NT2/D1 (cell line): Measurements from ENCODE around the gene PHF13.

Experiments
- SUZ12 ChIP-seq: IDR thresholded peaks from 2 replicates; pipeline ENCODE4 v1.6.1; 2011; ENCODE audit not compliant: insufficient read length, insufficient read depth; ENCODE audit errors: extremely low read depth
- YY1 ChIP-seq: IDR thresholded peaks from 2 replicates; pipeline ENCODE4 v1.6.1; 2011; ENCODE audit not compliant: insufficient read length, insufficient read depth
- ZNF274 ChIP-seq: IDR thresholded peaks from 2 replicates; pipeline ENCODE4 v1.6.1; 2011; ENCODE audit warnings: mild to moderate bottlenecking, low read depth, low read length

DNA sequence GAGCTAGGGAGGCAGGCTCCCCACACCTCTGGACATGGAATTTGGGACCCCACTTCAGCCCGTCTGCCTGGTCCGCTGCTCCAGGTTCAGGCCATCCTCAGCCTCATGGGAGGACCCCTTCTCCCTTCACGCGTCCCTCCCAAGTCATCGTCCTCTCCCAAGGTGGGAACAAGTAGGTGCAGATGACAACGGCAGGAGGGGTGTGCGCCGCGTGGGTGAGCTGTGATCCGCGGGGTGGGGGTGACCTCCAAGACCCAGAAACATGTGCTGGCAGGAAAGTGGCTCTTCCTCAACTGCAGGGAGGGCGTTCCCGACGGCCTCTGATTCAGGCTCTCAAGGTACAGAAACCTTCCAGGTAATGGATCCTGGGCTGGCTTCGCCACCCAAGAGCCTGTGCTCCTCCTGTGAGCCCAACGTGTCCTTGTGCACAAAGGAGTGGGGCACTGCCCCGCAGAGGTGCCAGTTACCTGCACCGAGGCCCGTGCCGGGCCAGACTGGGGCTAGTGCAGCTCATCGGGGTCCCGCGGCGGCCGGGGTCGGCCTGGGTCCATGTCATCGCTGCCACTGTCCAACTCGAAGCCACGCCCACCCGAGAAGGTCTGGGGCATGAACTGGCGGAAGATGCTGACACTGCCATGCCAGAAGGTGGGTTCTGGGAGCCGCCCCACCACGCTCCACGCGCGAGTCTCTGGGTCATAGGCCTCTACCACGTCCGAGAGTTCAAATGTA, 20.5 kb upstream of the PHF13 start:
- TF ChIP-seq SUZ12, result no peak
- TF ChIP-seq YY1, result no peak
- no peak for TF ChIP-seq ZNF274
